Epithelial cell of esophagus (primary cell): Measurements from ENCODE around the gene PRPS1.

Source experiments
- DNase-seq: peaks from one replicate; pipeline ENCODE4 v3.0.0; 2010; ENCODE audit warnings: low read depth
- H3K4me3 ChIP-seq: 2 replicates; pipeline ENCODE4 v1.5.1; 2011; ENCODE audit warnings: mild to moderate bottlenecking, low read length, control low read depth
- TF ChIP-seq, protein P1 (sequence below): IDR thresholded peaks from 2 replicates; pipeline ENCODE4 v1.5.1; 2011; ENCODE audit warnings: low read depth, mild to moderate bottlenecking, low read length, control low read depth, inconsistent platforms; ENCODE audit not compliant: insufficient read depth; ENCODE audit errors: missing control alignments

PRPS1 gene

DNA sequence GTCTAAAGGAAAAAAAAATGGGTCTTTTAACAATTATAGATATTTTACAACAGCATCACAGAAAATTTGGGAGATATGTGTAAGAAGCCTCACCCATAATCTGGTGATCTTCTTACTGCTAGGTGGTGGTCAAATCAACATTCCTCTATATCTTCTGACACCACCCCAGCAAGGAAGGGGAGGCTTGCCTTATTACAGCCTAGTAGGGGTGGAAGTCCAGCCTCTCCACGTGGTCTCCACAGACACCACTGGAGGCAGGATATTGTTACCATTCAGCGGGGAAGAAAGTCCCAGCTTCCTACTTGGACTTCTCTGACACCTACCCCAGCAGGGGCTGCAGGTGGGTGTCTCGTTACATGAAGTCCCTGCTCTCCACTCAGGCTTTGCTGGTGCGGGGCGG lies 28.7 kb downstream of the PRPS1 start:
- H3K4me3 ChIP-seq: no peak overlapping the region
- DNase-seq: no peak
- TF ChIP-seq, protein P1, sequence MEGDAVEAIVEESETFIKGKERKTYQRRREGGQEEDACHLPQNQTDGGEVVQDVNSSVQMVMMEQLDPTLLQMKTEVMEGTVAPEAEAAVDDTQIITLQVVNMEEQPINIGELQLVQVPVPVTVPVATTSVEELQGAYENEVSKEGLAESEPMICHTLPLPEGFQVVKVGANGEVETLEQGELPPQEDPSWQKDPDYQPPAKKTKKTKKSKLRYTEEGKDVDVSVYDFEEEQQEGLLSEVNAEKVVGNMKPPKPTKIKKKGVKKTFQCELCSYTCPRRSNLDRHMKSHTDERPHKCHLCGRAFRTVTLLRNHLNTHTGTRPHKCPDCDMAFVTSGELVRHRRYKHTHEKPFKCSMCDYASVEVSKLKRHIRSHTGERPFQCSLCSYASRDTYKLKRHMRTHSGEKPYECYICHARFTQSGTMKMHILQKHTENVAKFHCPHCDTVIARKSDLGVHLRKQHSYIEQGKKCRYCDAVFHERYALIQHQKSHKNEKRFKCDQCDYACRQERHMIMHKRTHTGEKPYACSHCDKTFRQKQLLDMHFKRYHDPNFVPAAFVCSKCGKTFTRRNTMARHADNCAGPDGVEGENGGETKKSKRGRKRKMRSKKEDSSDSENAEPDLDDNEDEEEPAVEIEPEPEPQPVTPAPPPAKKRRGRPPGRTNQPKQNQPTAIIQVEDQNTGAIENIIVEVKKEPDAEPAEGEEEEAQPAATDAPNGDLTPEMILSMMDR: no peak

DNA sequence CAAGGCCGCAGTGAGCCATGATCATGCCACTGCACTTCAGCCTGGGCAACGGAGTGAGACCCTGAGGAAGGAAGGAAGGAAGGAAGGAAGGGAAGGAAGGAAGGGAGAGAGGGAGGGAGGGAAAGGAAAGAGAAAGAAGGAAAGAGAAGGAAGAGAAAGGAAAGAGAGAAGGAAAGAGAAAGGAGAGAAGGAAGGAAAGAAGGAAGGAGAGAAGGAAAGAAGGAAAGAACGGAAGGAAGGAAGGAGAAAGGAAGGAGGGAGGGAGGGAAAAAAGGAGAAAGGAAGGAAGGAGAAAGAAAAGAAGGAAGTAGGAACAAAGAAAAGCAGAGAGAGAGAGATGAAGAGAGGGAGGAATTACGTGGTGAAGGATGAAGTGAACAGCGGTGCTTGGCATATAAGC lies 30.4 kb downstream of the PRPS1 start:
- DNase-seq: no peak
- H3K4me3 ChIP-seq: no peak overlapping the region
- TF ChIP-seq, protein P1: no peak

GRCh38 chrX:107659286-107659685 lies 31.0 kb downstream of the PRPS1 start:
- no peak for DNase-seq
- no peak overlapping the region for H3K4me3 ChIP-seq
- TF ChIP-seq, protein P1: no peak

DNA sequence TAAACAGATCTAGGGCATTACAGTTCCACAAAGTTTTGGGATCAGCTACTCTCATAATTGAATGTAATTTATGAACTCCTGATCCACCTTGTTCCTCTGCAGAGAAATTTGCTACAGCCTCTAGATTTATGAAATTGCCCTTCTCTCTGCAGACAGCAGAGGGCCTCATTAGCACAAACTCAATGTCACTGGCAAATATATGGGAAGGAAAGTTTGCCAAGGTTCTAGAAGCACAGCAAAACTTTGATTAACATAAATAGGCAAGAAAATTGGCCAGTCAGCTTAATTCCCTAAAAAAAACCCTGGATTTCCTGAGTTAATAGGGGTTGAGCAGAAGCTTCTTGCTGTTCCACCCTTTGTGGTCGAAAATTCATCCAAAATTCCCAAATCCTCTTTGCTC lies 31.5 kb downstream of the PRPS1 start:
- DNase-seq: peak; percentile 48
- H3K4me3 ChIP-seq: no peak overlapping the region
- TF ChIP-seq, protein P1: peak; percentile 64

- no peak overlapping the region for H3K4me3 ChIP-seq
- DNase-seq: no peak
- TF ChIP-seq, protein P1: no peak
These were observed 33.8 kb downstream of the PRPS1 start for GRCh38 chrX:107662145-107662544.

- TF ChIP-seq, protein P1: no peak
- H3K4me3 ChIP-seq: no peak overlapping the region
- no peak for DNase-seq
These were observed 34.5 kb downstream of the PRPS1 start for GRCh38 chrX:107662824-107663223.

DNA sequence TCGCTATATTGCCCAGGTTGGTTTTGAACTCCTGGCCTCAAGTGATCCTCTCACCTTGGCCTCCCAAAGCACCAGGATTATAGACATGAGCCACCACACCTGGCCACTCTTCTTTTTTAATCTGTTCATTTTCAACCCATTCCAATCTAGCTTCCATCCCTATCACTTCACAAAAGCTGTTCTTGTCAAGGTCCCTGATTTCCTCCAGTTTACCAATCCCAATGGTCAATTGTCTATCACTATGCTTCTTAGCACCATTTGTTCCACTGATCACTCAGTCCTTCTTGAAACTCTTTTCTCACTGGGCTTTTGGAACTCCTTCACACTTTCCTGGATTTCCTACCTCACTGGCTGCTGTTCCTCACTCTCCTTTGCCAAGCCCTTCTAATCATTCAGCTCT lies 38.6 kb downstream of the PRPS1 start:
- DNase-seq: no peak
- TF ChIP-seq, protein P1: no peak
- no peak overlapping the region for H3K4me3 ChIP-seq
